Measurements from ENCODE around the gene EFHD1. TPM values are rescaled to one million over a fixed set of nuclear protein-coding genes. Genes with fewer than 3 reads are reported as not detected.

The EFHD1 gene
- total and polyA plus RNA-seq, 7 donors, result 6.6 to 20.7 (median 10.0) TPM

GRCh38 chr2:232668805-232669444 is 35.5 kb downstream of the EFHD1 start:
- ATAC-seq, result peak; percentile 40 to 70 (median 56)
- H3K4me1 ChIP-seq, result peaks cover 11% of the 10 kb centered on the region

GRCh38 chr2:232672588-232672987 is 39.2 kb downstream of the EFHD1 start:
- no peak for DNase-seq
- Histone ChIP-seq H3K9me3 (no peaks in the 10 kb centered on the region), H3K4me3 (no peak overlapping the region), H3K27me3 (ENCODE audit: insufficient read depth in 3 of 3, low read length in 2 of 3) (no peaks in the 10 kb centered on the region), H3K36me3 (ENCODE audit: insufficient read depth in 1 of 2, low read depth in 1 of 2) (peaks cover 0 to 5% of the 10 kb centered on the region in 2 donors), H3K27ac (no peak overlapping the region), H3K4me1 (peaks cover 7% of the 10 kb centered on the region)
- no peak for TF ChIP-seq CTCF (IDR thresholded peaks at IDR 0.05)
- 83 to 100% (median 90%) methylated on average over 1 of the region's 1 CpG for WGBS, 3 donors
- intact Hi-C loops (cut with DNase I), result no loop called here
- no peak for ATAC-seq

More at GRCh38 chr2:232668805-232669444, 35.5 kb downstream of the EFHD1 start:
- peak; percentile 40 for TF ChIP-seq CTCF (IDR thresholded peaks at IDR 0.05)
- H3K27me3 ChIP-seq (ENCODE audit: insufficient read depth in 3 of 3, low read length in 2 of 3), result no peaks in the 10 kb centered on the region
- 64 to 72% (median 65%) methylated on average over 17 of the region's 17 CpGs for WGBS, 3 donors
- intact Hi-C loops (cut with DNase I), result loop anchor here (2.0 to 5.0 kb wide), 2 partner anchors 62 kb away; no protein-coding TSS in a partner anchor
- H3K9me3 ChIP-seq, result no peaks in the 10 kb centered on the region
- no peak overlapping the region for H3K4me3 ChIP-seq
- no peak overlapping the region for H3K27ac ChIP-seq
- H3K36me3 ChIP-seq (ENCODE audit: insufficient read depth in 1 of 2, low read depth in 1 of 2), result peaks cover 0 to 5% of the 10 kb centered on the region in 2 donors
- no peak for DNase-seq

GRCh38 chr2:232674491-232674890 is 41.1 kb downstream of the EFHD1 start:
- Histone ChIP-seq H3K27ac (no peak overlapping the region), H3K9me3 (no peaks in the 10 kb centered on the region), H3K4me1 (no peaks in the 10 kb centered on the region), H3K4me3 (no peak overlapping the region), H3K36me3 (ENCODE audit: insufficient read depth in 1 of 2, low read depth in 1 of 2) (peaks cover 0 to 5% of the 10 kb centered on the region in 2 donors), H3K27me3 (ENCODE audit: insufficient read depth in 3 of 3, low read length in 2 of 3) (no peaks in the 10 kb centered on the region)
- intact Hi-C loops (cut with DNase I), result no loop called here
- no peak for TF ChIP-seq CTCF (IDR thresholded peaks at IDR 0.05)
- ATAC-seq, result no peak
- 49 to 63% (median 57%) methylated on average over 6 of the region's 6 CpGs for WGBS, 3 donors
- no peak for DNase-seq

- WGBS, 3 donors, result 90 to 94% (median 93%) methylated on average over 10 of the region's 10 CpGs
- Histone ChIP-seq H3K36me3 (ENCODE audit: insufficient read depth in 1 of 2, low read depth in 1 of 2) (peaks cover 0 to 5% of the 10 kb centered on the region in 2 donors), H3K27ac (no peak overlapping the region), H3K4me1 (no peaks in the 10 kb centered on the region), H3K27me3 (ENCODE audit: insufficient read depth in 3 of 3, low read length in 2 of 3) (no peaks in the 10 kb centered on the region), H3K4me3 (no peak overlapping the region), H3K9me3 (no peaks in the 10 kb centered on the region)
- ATAC-seq (no peak), DNase-seq (no peak)
- intact Hi-C loops (cut with DNase I), result no loop called here
- TF ChIP-seq CTCF (IDR thresholded peaks at IDR 0.05), result no peak
Observed at GRCh38 chr2:232675381-232675780, 42.0 kb downstream of the EFHD1 start.

- Histone ChIP-seq H3K4me3 (no peak overlapping the region), H3K36me3 (ENCODE audit: insufficient read depth in 1 of 2, low read depth in 1 of 2) (no peaks in the 10 kb centered on the region), H3K27me3 (ENCODE audit: insufficient read depth in 3 of 3, low read length in 2 of 3) (no peaks in the 10 kb centered on the region), H3K4me1 (no peaks in the 10 kb centered on the region), H3K9me3 (no peaks in the 10 kb centered on the region), H3K27ac (no peak overlapping the region)
- DNase-seq (no peak), ATAC-seq (no peak)
- no peak for TF ChIP-seq CTCF (IDR thresholded peaks at IDR 0.05)
- intact Hi-C loops (cut with DNase I), result no loop called here
- 88 to 95% (median 92%) methylated on average over 7 of the region's 7 CpGs for WGBS, 3 donors
Observed at GRCh38 chr2:232680006-232680405, 46.6 kb downstream of the EFHD1 start.
